Astrocyte (in vitro differentiated cells and primary cell): Measurements from ENCODE around the gene HLA-A. TPM values are rescaled to one million over a fixed set of nuclear protein-coding genes. Genes with fewer than 3 reads are reported as not detected.
"Not testable (repeated sequence)": the region's sequence is repeated elsewhere in the genome, so short reads cannot be mapped to it uniquely, and the experiment has no call there.

Experiments used
- DNase-seq: peaks from one replicate; pipeline ENCODE4 v3.0.0-alpha.2; 2010; ENCODE audit warnings: low read depth
- FAIRE-seq: peaks from 2 replicates; lab custom pipeline; 2011; peaks lifted over from hg19 to GRCh38; lab: Jason Lieb, UNC
- H2AFZ ChIP-seq: 2 replicates; pipeline ENCODE4 v1.6.0; 2012; ENCODE audit warnings: low read depth, low read length, inconsistent platforms
- H3K27ac ChIP-seq: 2 replicates; pipeline ENCODE4 v1.5.1; 2011; ENCODE audit warnings: low read depth, low read length, inconsistent platforms
- H3K27me3 ChIP-seq: 2 replicates; pipeline ENCODE4 v1.6.0; 2011; ENCODE audit warnings: low read length, inconsistent platforms; ENCODE audit not compliant: insufficient read depth
- H3K36me3 ChIP-seq: 2 replicates; pipeline ENCODE4 v1.5.1; 2011; ENCODE audit warnings: low read length, inconsistent platforms; ENCODE audit not compliant: insufficient read depth
- H3K4me1 ChIP-seq: 2 replicates; pipeline ENCODE4 v1.5.1; 2011; ENCODE audit warnings: low read length, inconsistent platforms; ENCODE audit not compliant: insufficient read depth
- H3K4me2 ChIP-seq: 2 replicates; pipeline ENCODE4 v1.6.0; 2012; ENCODE audit warnings: low read length, inconsistent platforms
- H3K4me3 ChIP-seq: 2 replicates; pipeline ENCODE4 v1.5.1; 2011; ENCODE audit warnings: low read depth, mild to moderate bottlenecking, low read length, inconsistent platforms; ENCODE audit not compliant: insufficient read depth
- H3K79me2 ChIP-seq: 2 replicates; pipeline ENCODE4 v1.6.0; 2012; ENCODE audit warnings: mild to moderate bottlenecking, low read length, inconsistent platforms; ENCODE audit not compliant: insufficient read depth
- H3K9ac ChIP-seq: 2 replicates; pipeline ENCODE4 v1.6.0; 2012; ENCODE audit warnings: mild to moderate bottlenecking, low read length, inconsistent platforms
- H3K9me3 ChIP-seq: 2 replicates; pipeline ENCODE4 v1.5.1; 2012; ENCODE audit warnings: low read depth, mild to moderate bottlenecking, low read length, inconsistent platforms; ENCODE audit not compliant: insufficient read depth
- H4K20me1 ChIP-seq: 2 replicates; pipeline ENCODE4 v1.6.0; 2012; ENCODE audit warnings: low read length, inconsistent platforms; ENCODE audit not compliant: insufficient read depth
- H3K27ac Mint-ChIP-seq: one replicate; pipeline ENCODE4 v1.8.0; 2021; ENCODE audit warnings: mild to moderate bottlenecking, mixed read lengths; ENCODE audit not compliant: unreplicated experiment
- H3K27me3 Mint-ChIP-seq: one replicate; pipeline ENCODE4 v1.8.0; 2021; ENCODE audit warnings: low read depth, mixed read lengths; ENCODE audit not compliant: unreplicated experiment
- H3K36me3 Mint-ChIP-seq: one replicate; pipeline ENCODE4 v1.8.0; 2021; ENCODE audit warnings: low read depth, mixed read lengths; ENCODE audit not compliant: unreplicated experiment
- H3K4me1 Mint-ChIP-seq: one replicate; pipeline ENCODE4 v1.8.0; 2021; ENCODE audit warnings: low read depth, mixed read lengths; ENCODE audit not compliant: unreplicated experiment
- H3K4me3 Mint-ChIP-seq: one replicate; pipeline ENCODE4 v1.8.0; 2021; ENCODE audit warnings: mild to moderate bottlenecking, moderate library complexity, mixed read lengths; ENCODE audit not compliant: unreplicated experiment
- H3K9me3 Mint-ChIP-seq: one replicate; pipeline ENCODE4 v1.8.0; 2021; ENCODE audit warnings: mild to moderate bottlenecking, mixed read lengths; ENCODE audit not compliant: unreplicated experiment
- CTCF ChIP-seq: IDR thresholded peaks from 2 replicates; pipeline ENCODE4 v1.5.1; 2011; ENCODE audit warnings: low read depth, mild to moderate bottlenecking, inconsistent platforms, low read length, moderate library complexity; ENCODE audit not compliant: insufficient read depth
- EZH2 ChIP-seq: IDR thresholded peaks from 2 replicates; pipeline ENCODE4 v1.6.1; 2012; ENCODE audit warnings: mild to moderate bottlenecking, low read length, inconsistent platforms; ENCODE audit not compliant: insufficient read depth
- total RNA-seq: library from RNA; stranded (reverse); gene quantifications from 2 replicates; pipeline ENCODE4 v1.2.1, GENCODE V29; 2021

Gene HLA-A
- total RNA-seq, 1 donor from 2014 or later: 327 TPM

GRCh38 chr6:29961966-29962365 lies 19.6 kb downstream of the HLA-A start:
- DNase-seq (no peak), FAIRE-seq (no peak)
- H3K4me3 Mint-ChIP-seq: no peak overlapping the region
- Histone ChIP-seq H3K4me2 (no peak overlapping the region), H3K27me3 (no peaks in the 10 kb centered on the region), H2AFZ (no peak overlapping the region), H4K20me1 (no peaks in the 10 kb centered on the region), H3K36me3 (no peaks in the 10 kb centered on the region), H3K4me1 (peaks cover 25% of the 10 kb centered on the region), H3K79me2 (no peaks in the 10 kb centered on the region), H3K4me3 (no peak overlapping the region), H3K9ac (no peak overlapping the region), H3K27ac (no peak overlapping the region), H3K9me3 (no peaks in the 10 kb centered on the region)
- H3K4me1 Mint-ChIP-seq: peaks cover 24% of the 10 kb centered on the region
- TF ChIP-seq EZH2 (no peak), CTCF (no peak)
- peaks cover 14% of the 10 kb centered on the region for H3K9me3 Mint-ChIP-seq
- peaks cover 8% of the 10 kb centered on the region for H3K27me3 Mint-ChIP-seq
- H3K27ac Mint-ChIP-seq: no peak overlapping the region
- no peaks in the 10 kb centered on the region for H3K36me3 Mint-ChIP-seq

DNA sequence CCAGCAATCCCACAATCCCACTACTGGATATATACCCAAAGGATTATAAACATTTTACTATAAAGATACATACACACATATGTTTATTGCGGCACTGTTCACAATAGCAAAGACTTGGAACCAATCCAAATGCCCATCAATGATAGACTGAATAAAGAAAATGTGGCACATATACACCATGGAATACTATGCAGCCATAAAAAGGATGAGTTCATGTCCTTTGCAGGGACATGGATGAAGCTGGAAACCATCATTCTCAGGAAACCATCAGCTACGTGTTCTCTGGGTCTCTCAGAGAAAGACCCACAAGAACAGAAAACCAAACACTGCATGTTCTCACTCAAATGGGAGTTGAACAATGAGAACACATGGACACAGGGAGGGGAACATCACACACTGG lies 21.4 kb downstream of the HLA-A start:
- DNase-seq, H3K9me3 Mint-ChIP-seq, H3K4me3 ChIP-seq, H4K20me1 ChIP-seq, H3K9me3 ChIP-seq, H3K4me2 ChIP-seq, H3K9ac ChIP-seq, H3K27ac ChIP-seq, H3K79me2 ChIP-seq, H3K36me3 Mint-ChIP-seq, H3K36me3 ChIP-seq, H3K27me3 Mint-ChIP-seq, H2AFZ ChIP-seq, H3K27ac Mint-ChIP-seq, H3K27me3 ChIP-seq, FAIRE-seq: not testable (repeated sequence)
- peaks cover 30% of the 10 kb centered on the region for H3K4me1 ChIP-seq
- Mint-ChIP-seq H3K4me1 (peaks cover 33% of the 10 kb centered on the region), H3K4me3 (peak overlapping the region; percentile 34)

DNA sequence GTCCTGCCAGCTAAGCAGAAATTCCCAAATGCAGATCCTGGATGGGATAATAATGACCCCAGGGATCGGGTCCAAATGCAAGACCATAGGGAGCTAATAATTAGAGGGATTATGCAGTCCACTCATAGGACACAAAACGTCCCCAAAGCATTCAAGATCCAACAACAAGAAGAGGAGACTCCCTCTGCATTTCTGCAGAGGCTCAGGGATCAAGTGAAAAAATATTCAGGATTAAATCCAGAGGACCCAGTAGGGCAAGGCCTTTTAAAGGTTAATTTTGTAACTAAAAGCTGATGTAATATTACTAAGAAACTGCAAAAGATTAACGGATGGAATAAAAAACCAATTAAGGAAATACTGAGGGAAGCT lies 22.2 kb downstream of the HLA-A start:
- FAIRE-seq: no peak
- Histone ChIP-seq H3K27me3 (no peaks in the 10 kb centered on the region), H3K4me2 (peak overlapping the region; percentile 89), H3K27ac (no peak overlapping the region), H3K4me1 (peaks cover 30% of the 10 kb centered on the region), H3K4me3 (no peak overlapping the region), H3K9me3 (no peaks in the 10 kb centered on the region), H4K20me1 (no peaks in the 10 kb centered on the region), H3K79me2 (no peaks in the 10 kb centered on the region), H3K36me3 (no peaks in the 10 kb centered on the region), H2AFZ (peak overlapping the region; percentile 23), H3K9ac (peak overlapping the region; percentile 63)
- peaks cover 33% of the 10 kb centered on the region for H3K4me1 Mint-ChIP-seq
- H3K36me3 Mint-ChIP-seq: no peaks in the 10 kb centered on the region
- TF ChIP-seq CTCF: no peak
- no peak for TF ChIP-seq EZH2
- H3K9me3 Mint-ChIP-seq: no peaks in the 10 kb centered on the region
- H3K27ac Mint-ChIP-seq: peak overlapping the region; percentile 95
- DNase-seq: no peak
- peak overlapping the region; percentile 90 for H3K4me3 Mint-ChIP-seq
- H3K27me3 Mint-ChIP-seq: no peaks in the 10 kb centered on the region
